Right atrium auricular region (tissue), 2 donors: Measurements from ENCODE around the gene OR51V1. TPM values are rescaled to one million over a fixed set of nuclear protein-coding genes. Genes with fewer than 3 reads are reported as not detected.

ENCODE experiments used
- DNase-seq: peaks from one replicate; pipeline ENCODE4 v3.0.0-alpha.2; 2019; ENCODE audit warnings: low spot score
- H3K27ac ChIP-seq, 2 donors: fragments of 200-600 bp; sonication (generic); 1 replicate in 1 of 2; 2 replicates in 1 of 2; pipeline ENCODE4 v1.5.1; 2016 to 2019
- H3K27me3 ChIP-seq, 2 donors: fragments of 200-600 bp; sonication (generic); one replicate each; pipeline versions ENCODE4 v1.5.1 to v1.6.0; 2017 to 2019
- H3K36me3 ChIP-seq: fragments of 200-600 bp; sonication (generic); one replicate; pipeline ENCODE4 v1.5.1; 2016
- H3K4me1 ChIP-seq, 2 donors: fragments of 200-600 bp; sonication (generic); one replicate each; pipeline versions ENCODE4 v1.5.1 to v1.6.0; 2017 to 2019
- H3K4me3 ChIP-seq, 2 donors: fragments of 200-600 bp; sonication (generic); 1 replicate in 1 of 2; 2 replicates in 1 of 2; pipeline ENCODE4 v1.5.1; 2017 to 2019; ENCODE audit warnings: mild to moderate bottlenecking in 1 of 2, moderate library complexity in 1 of 2
- H3K9me3 ChIP-seq, 2 donors: fragments of 200-600 bp; sonication (generic); one replicate each; pipeline ENCODE4 v1.5.1; 2019
- CTCF ChIP-seq, 2 donors: fragments of 200-600 bp; sonication (generic); IDR thresholded peaks; one replicate each; pipeline ENCODE4 v1.5.1; 2019; ENCODE audit warnings: antibody characterized with exemption in 2 of 2
- total RNA-seq, 2 donors: library from RNA; depleted of rRNA; stranded (reverse); fragments of >200 nt; gene quantifications; one replicate each; pipeline ENCODE4 v1.1.0, GENCODE V29; 2016

OR51V1 gene
- total RNA-seq, 2 donors from 2014 or later = not detected

GRCh38 chr11:5224538-5225479 is 24.3 kb upstream of the OR51V1 start:
- no peak for TF ChIP-seq CTCF (IDR thresholded peaks at IDR 0.05)
- no peak overlapping the region for H3K27ac ChIP-seq
- H3K4me3 ChIP-seq = no peak overlapping the region

GRCh38 chr11:5223686-5224085 is 23.2 kb upstream of the OR51V1 start:
- no peaks in the 10 kb centered on the region for H3K9me3 ChIP-seq
- no peak overlapping the region for H3K4me3 ChIP-seq
- no peak for TF ChIP-seq CTCF (IDR thresholded peaks at IDR 0.05)
- H3K4me1 ChIP-seq = no peaks in the 10 kb centered on the region
- DNase-seq = no peak
- H3K27ac ChIP-seq = no peak overlapping the region
- no peaks in the 10 kb centered on the region for H3K27me3 ChIP-seq
- no peaks in the 10 kb centered on the region for H3K36me3 ChIP-seq

More at GRCh38 chr11:5224538-5225479, 24.3 kb upstream of the OR51V1 start:
- Histone ChIP-seq H3K36me3 (no peaks in the 10 kb centered on the region), H3K27me3 (no peaks in the 10 kb centered on the region), H3K9me3 (no peaks in the 10 kb centered on the region), H3K4me1 (no peaks in the 10 kb centered on the region)
- DNase-seq = no peak

GRCh38 chr11:5223146-5223545 is 22.7 kb upstream of the OR51V1 start:
- H3K4me3 ChIP-seq = no peak overlapping the region
- no peaks in the 10 kb centered on the region for H3K27me3 ChIP-seq
- no peaks in the 10 kb centered on the region for H3K36me3 ChIP-seq
- no peak for DNase-seq
- H3K9me3 ChIP-seq = no peaks in the 10 kb centered on the region
- H3K27ac ChIP-seq = no peak overlapping the region
- no peak for TF ChIP-seq CTCF (IDR thresholded peaks at IDR 0.05)
- no peaks in the 10 kb centered on the region for H3K4me1 ChIP-seq

- H3K27me3 ChIP-seq = no peaks in the 10 kb centered on the region
- no peak for TF ChIP-seq CTCF (IDR thresholded peaks at IDR 0.05)
- H3K9me3 ChIP-seq = no peaks in the 10 kb centered on the region
- H3K4me1 ChIP-seq = no peaks in the 10 kb centered on the region
- no peak for DNase-seq
- H3K4me3 ChIP-seq = no peak overlapping the region
- H3K27ac ChIP-seq = no peak overlapping the region
- H3K36me3 ChIP-seq = no peaks in the 10 kb centered on the region
Measured at GRCh38 chr11:5210376-5210885, 9.9 kb upstream of the OR51V1 start.

GRCh38 chr11:5204787-5205186 is 4.3 kb upstream of the OR51V1 start:
- Histone ChIP-seq H3K27me3 (no peaks in the 10 kb centered on the region), H3K4me1 (no peaks in the 10 kb centered on the region), H3K36me3 (no peaks in the 10 kb centered on the region), H3K27ac (no peak overlapping the region), H3K4me3 (no peak overlapping the region), H3K9me3 (no peaks in the 10 kb centered on the region)
- peak in 1 of 2 donors; percentile 55 for TF ChIP-seq CTCF (IDR thresholded peaks at IDR 0.05)
- DNase-seq = no peak
